ENCODE measurements around the gene LDLRAD3. TPM values are rescaled to one million over a fixed set of nuclear protein-coding genes. Genes with fewer than 3 reads are reported as not detected.

LDLRAD3 gene
- polyA plus RNA-seq, 1 donor (not counting 4 experiments of a cell fraction or from before 2014, with no cell fraction given): 13.1 TPM

DNA sequence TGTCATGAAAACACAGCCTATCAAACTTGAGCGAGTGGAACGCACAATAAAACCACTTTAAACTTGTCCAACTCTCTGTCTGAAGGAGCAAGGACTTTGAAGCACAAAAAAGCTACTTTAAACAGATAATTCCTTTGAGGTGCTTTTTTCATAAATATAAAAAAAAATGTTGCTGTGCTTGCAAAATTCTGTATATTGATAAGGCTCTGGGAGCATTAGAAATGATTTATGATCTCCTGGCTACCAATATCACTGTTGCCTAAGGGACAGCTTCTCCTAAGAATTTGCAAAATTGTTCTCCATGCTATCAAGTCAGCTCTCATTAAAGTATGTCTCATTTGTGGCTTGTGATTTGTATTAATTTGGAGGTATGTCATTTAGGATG lies 37.6 kb upstream of the LDLRAD3 start:
- Histone ChIP-seq H3K27ac (ENCODE audit: control insufficient read depth, insufficient read depth, low read length) (no peak overlapping the region), H3K9me1 (ENCODE audit: control insufficient read depth, extremely low read depth, insufficient read depth, low read length) (no peaks in the 10 kb centered on the region), H3K36me3 (ENCODE audit: control insufficient read depth in 2 of 2, extremely low read depth in 1 of 2, insufficient read depth in 2 of 2, low read length in 2 of 2) (no peaks in the 10 kb centered on the region), H3K4me2 (ENCODE audit: control insufficient read depth, extremely low read depth, insufficient read depth, low read depth, low read length) (no peak overlapping the region), H3K79me2 (ENCODE audit: control insufficient read depth, insufficient read depth, low read length) (no peaks in the 10 kb centered on the region), H4K20me1 (ENCODE audit: control insufficient read depth, extremely low read depth, insufficient read depth, low read length) (no peaks in the 10 kb centered on the region), H3K4me3 (ENCODE audit: control insufficient read depth in 2 of 3, extremely low read depth in 1 of 3, insufficient read depth in 2 of 3, low read depth in 1 of 3, low read length in 3 of 3) (no peak overlapping the region), H2AFZ (ENCODE audit: control insufficient read depth, low read length) (no peak overlapping the region), H3K9ac (ENCODE audit: control insufficient read depth, extremely low read depth, insufficient read depth, low read length) (no peak overlapping the region), H3K27me3 (ENCODE audit: control insufficient read depth, extremely low read depth, insufficient read depth, low read length) (no peaks in the 10 kb centered on the region), H3K4me1 (ENCODE audit: control insufficient read depth, extremely low read depth, insufficient read depth, low read length) (peaks cover 18% of the 10 kb centered on the region), H3K9me3 (ENCODE audit: control insufficient read depth, low read depth, low read length) (no peaks in the 10 kb centered on the region)
- FAIRE-seq (no peak), DNase-seq (ENCODE audit: low read depth, low spot score) (no peak)
- dilution Hi-C loops (cut with MboI; ENCODE audit: extremely low pct_ligation_motif_present, low sequenced_read_pairs): no loop called here
- TF ChIP-seq EZH2 (IDR thresholded peaks at IDR 0.05; ENCODE audit: low read length) (no peak), CTCF (optimal IDR thresholded peaks at IDR 0.05 in 1 of 3, IDR thresholded peaks at IDR 0.05 in 1 of 3, conservative IDR thresholded peaks at IDR 0.05 in 1 of 3; ENCODE audit: extremely low read depth in 1 of 3, insufficient read depth in 2 of 3, low read length in 3 of 3) (no peak)

GRCh38 chr11:35906681-35907080 lies 37.2 kb upstream of the LDLRAD3 start:
- no peak overlapping the region for H3K4me2 ChIP-seq (ENCODE audit: control insufficient read depth, extremely low read depth, insufficient read depth, low read depth, low read length)
- no peak for TF ChIP-seq EZH2 (IDR thresholded peaks at IDR 0.05; ENCODE audit: low read length)
- no peak for TF ChIP-seq CTCF (optimal IDR thresholded peaks at IDR 0.05 in 1 of 3, IDR thresholded peaks at IDR 0.05 in 1 of 3, conservative IDR thresholded peaks at IDR 0.05 in 1 of 3; ENCODE audit: extremely low read depth in 1 of 3, insufficient read depth in 2 of 3, low read length in 3 of 3)
- no peaks in the 10 kb centered on the region for H3K36me3 ChIP-seq (ENCODE audit: control insufficient read depth in 2 of 2, extremely low read depth in 1 of 2, insufficient read depth in 2 of 2, low read length in 2 of 2)
- H3K9me3 ChIP-seq (ENCODE audit: control insufficient read depth, low read depth, low read length): no peaks in the 10 kb centered on the region
- DNase-seq (ENCODE audit: low read depth, low spot score) (no peak), FAIRE-seq (no peak)
- H3K4me3 ChIP-seq (ENCODE audit: control insufficient read depth in 2 of 3, extremely low read depth in 1 of 3, insufficient read depth in 2 of 3, low read depth in 1 of 3, low read length in 3 of 3): no peak overlapping the region
- H3K4me1 ChIP-seq (ENCODE audit: control insufficient read depth, extremely low read depth, insufficient read depth, low read length): peaks cover 18% of the 10 kb centered on the region
- no peak overlapping the region for H2AFZ ChIP-seq (ENCODE audit: control insufficient read depth, low read length)
- dilution Hi-C loops (cut with MboI; ENCODE audit: extremely low pct_ligation_motif_present, low sequenced_read_pairs): no loop called here
- H4K20me1 ChIP-seq (ENCODE audit: control insufficient read depth, extremely low read depth, insufficient read depth, low read length): no peaks in the 10 kb centered on the region
- H3K9me1 ChIP-seq (ENCODE audit: control insufficient read depth, extremely low read depth, insufficient read depth, low read length): no peaks in the 10 kb centered on the region
- no peaks in the 10 kb centered on the region for H3K79me2 ChIP-seq (ENCODE audit: control insufficient read depth, insufficient read depth, low read length)
- no peak overlapping the region for H3K27ac ChIP-seq (ENCODE audit: control insufficient read depth, insufficient read depth, low read length)
- no peak overlapping the region for H3K9ac ChIP-seq (ENCODE audit: control insufficient read depth, extremely low read depth, insufficient read depth, low read length)
- H3K27me3 ChIP-seq (ENCODE audit: control insufficient read depth, extremely low read depth, insufficient read depth, low read length): no peaks in the 10 kb centered on the region

Data from keratinocyte (primary cell).